ENCODE measurements around the gene GRIA3.

The GRIA3 gene

DNA sequence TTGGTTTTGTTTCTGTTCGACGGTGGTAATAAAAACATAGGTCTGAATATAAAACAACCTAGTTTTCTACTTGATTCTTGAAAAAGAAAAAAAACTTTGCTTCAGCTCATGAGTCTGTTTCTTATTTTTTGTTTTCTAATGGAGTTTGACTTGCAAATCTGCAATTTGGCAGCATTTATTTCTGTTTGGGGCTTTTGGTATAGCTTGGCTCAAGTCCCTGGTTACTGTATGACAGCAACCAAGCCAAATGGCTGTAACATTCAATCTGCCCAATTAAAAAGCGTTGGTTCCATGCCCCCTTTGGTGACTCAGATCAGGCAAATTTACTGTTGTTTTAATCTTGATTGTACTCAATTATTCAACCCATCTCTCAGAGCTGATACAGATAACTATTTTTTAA lies 263.4 kb downstream of the GRIA3 start:
- DNase-seq, result no peak
- TF ChIP-seq, protein P1, sequence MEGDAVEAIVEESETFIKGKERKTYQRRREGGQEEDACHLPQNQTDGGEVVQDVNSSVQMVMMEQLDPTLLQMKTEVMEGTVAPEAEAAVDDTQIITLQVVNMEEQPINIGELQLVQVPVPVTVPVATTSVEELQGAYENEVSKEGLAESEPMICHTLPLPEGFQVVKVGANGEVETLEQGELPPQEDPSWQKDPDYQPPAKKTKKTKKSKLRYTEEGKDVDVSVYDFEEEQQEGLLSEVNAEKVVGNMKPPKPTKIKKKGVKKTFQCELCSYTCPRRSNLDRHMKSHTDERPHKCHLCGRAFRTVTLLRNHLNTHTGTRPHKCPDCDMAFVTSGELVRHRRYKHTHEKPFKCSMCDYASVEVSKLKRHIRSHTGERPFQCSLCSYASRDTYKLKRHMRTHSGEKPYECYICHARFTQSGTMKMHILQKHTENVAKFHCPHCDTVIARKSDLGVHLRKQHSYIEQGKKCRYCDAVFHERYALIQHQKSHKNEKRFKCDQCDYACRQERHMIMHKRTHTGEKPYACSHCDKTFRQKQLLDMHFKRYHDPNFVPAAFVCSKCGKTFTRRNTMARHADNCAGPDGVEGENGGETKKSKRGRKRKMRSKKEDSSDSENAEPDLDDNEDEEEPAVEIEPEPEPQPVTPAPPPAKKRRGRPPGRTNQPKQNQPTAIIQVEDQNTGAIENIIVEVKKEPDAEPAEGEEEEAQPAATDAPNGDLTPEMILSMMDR (IDR thresholded peaks at IDR 0.05; ENCODE audit: low read depth, low read length, missing control alignments), result no peak
- H3K4me3 ChIP-seq (ENCODE audit: low read depth, low read length), result no peak overlapping the region
- no peaks in the 10 kb centered on the region for H3K27me3 ChIP-seq (replicated peaks)
- H3K27ac ChIP-seq, result no peak overlapping the region
- H3K36me3 ChIP-seq (replicated peaks), result no peaks in the 10 kb centered on the region
- in situ Hi-C loops (cut with HindIII; ENCODE audit: low pct_ligation_motif_present, low sequenced_read_pairs), result no loop called here

DNA sequence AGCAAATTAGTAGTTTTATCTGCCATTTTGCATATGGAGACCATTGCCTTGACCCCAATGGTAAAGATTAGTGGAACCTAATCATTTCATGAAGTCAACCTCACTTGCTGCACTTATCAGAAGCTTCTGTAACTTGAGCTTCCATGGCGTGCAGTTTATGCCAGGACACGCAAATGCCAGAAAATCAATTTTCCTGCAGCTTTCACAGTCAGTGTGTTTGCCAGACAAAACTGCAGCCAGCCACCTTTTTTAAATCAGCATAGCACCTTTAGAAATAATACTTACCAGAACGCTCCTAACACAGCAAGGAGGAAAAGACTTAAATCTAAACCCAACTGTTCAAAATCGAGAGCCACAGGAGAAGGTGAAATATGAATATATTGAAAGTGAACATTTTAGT lies 265.3 kb downstream of the GRIA3 start:
- in situ Hi-C loops (cut with HindIII; ENCODE audit: low pct_ligation_motif_present, low sequenced_read_pairs), result no loop called here
- no peak for DNase-seq
- TF ChIP-seq, protein P1 (IDR thresholded peaks at IDR 0.05; ENCODE audit: low read depth, low read length, missing control alignments), result no peak
- Histone ChIP-seq H3K27ac (no peak overlapping the region), H3K27me3 (replicated peaks) (no peaks in the 10 kb centered on the region), H3K36me3 (replicated peaks) (no peaks in the 10 kb centered on the region), H3K4me3 (ENCODE audit: low read depth, low read length) (no peak overlapping the region)

DNA sequence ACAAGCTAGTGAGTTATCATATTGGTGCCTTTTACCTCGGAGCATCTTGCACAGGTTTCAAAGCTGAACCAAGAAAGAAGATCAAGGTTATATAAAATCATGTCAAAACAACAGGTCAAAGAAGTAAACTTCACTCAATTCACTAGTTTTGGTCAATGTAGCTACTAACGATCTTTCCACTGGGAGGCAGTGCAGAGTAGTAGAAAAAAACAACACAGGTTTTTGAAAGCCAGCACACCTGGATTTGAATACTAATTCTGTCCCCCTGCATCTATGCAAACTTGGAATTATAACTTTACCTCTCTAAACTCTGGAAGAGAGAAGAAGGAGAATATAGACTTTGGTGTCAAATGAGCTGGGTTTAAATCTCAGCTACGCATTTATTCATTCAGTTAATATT lies 266.1 kb downstream of the GRIA3 start:
- H3K27ac ChIP-seq, result no peak overlapping the region
- no peak for DNase-seq
- H3K4me3 ChIP-seq (ENCODE audit: low read depth, low read length), result no peak overlapping the region
- in situ Hi-C loops (cut with HindIII; ENCODE audit: low pct_ligation_motif_present, low sequenced_read_pairs), result no loop called here
- no peaks in the 10 kb centered on the region for H3K36me3 ChIP-seq (replicated peaks)
- TF ChIP-seq, protein P1 (IDR thresholded peaks at IDR 0.05; ENCODE audit: low read depth, low read length, missing control alignments), result peak; percentile 44
- H3K27me3 ChIP-seq (replicated peaks), result no peaks in the 10 kb centered on the region

DNA sequence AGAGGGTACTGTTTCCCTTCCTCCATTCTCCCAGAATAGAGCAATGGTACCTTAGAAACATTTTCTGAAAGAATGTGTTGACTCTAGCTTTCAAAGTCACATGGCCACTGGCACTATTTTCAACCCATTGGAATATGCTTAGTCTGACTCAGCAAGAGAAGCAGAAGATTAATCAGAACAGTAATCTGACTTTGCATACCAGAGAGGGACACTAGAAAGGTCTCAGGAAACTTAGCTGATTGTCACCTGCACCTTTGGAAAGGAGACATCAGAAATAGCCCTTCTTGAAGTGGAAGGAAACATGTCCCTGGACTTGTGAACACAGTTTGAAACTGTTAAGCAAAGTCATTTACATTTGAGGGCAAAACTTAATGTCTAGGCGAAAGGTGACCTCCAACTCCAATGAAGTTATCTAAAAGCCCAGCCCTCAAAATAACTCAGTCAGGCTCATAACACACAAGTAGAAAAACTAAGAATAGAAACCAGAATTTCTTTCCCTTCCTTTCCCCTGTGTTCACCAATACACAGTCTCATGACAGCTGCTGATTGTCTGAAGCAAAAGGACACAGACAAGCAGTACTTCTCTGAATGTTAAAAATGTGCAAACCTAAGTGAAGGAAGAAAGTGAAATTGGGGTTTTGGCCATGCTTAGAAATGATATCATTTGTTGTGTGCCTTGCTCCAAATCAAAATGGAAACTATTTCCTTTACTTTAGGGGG lies 270.8 kb downstream of the GRIA3 start:
- no peak overlapping the region for H3K27ac ChIP-seq
- no peaks in the 10 kb centered on the region for H3K27me3 ChIP-seq (replicated peaks)
- in situ Hi-C loops (cut with HindIII; ENCODE audit: low pct_ligation_motif_present, low sequenced_read_pairs), result no loop called here
- TF ChIP-seq, protein P1 (IDR thresholded peaks at IDR 0.05; ENCODE audit: low read depth, low read length, missing control alignments), result no peak
- H3K36me3 ChIP-seq (replicated peaks), result no peaks in the 10 kb centered on the region
- H3K4me3 ChIP-seq (ENCODE audit: low read depth, low read length), result no peak overlapping the region
- no peak for DNase-seq

DNA sequence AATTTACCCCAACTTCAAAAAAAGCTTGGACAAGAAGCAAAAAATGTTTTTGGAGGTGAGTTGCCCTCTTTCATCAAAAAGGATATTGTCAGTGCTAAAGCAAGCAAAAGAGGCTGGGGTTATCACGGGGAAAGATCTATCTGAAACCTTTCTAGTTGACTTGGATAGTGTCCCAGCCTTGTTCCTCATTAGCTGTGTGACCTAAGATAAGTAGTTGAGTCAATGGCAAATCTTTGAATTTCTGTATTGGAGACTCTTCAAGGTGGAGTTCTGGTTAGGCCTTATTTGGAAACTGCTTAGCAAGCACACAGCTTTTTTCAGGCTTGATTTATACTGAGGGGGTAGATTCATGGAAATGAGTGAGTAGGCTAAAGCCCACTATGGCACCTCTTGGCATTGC lies 271.6 kb downstream of the GRIA3 start:
- Histone ChIP-seq H3K36me3 (replicated peaks) (no peaks in the 10 kb centered on the region), H3K27me3 (replicated peaks) (no peaks in the 10 kb centered on the region), H3K4me3 (ENCODE audit: low read depth, low read length) (no peak overlapping the region), H3K27ac (no peak overlapping the region)
- no peak for DNase-seq
- TF ChIP-seq, protein P1 (IDR thresholded peaks at IDR 0.05; ENCODE audit: low read depth, low read length, missing control alignments), result no peak
- in situ Hi-C loops (cut with HindIII; ENCODE audit: low pct_ligation_motif_present, low sequenced_read_pairs), result no loop called here

- Histone ChIP-seq H3K27me3 (replicated peaks) (no peaks in the 10 kb centered on the region), H3K27ac (no peak overlapping the region), H3K36me3 (replicated peaks) (no peaks in the 10 kb centered on the region), H3K4me3 (ENCODE audit: low read depth, low read length) (no peak overlapping the region)
- DNase-seq, result no peak
- TF ChIP-seq, protein P1 (IDR thresholded peaks at IDR 0.05; ENCODE audit: low read depth, low read length, missing control alignments), result no peak
- in situ Hi-C loops (cut with HindIII; ENCODE audit: low pct_ligation_motif_present, low sequenced_read_pairs), result no loop called here
Measured at GRCh38 chrX:123464709-123465108, 280.6 kb downstream of the GRIA3 start.

Data from brain microvascular endothelial cell (primary cell).